ENCODE data around the gene SPATA9.

SPATA9 gene

DNA sequence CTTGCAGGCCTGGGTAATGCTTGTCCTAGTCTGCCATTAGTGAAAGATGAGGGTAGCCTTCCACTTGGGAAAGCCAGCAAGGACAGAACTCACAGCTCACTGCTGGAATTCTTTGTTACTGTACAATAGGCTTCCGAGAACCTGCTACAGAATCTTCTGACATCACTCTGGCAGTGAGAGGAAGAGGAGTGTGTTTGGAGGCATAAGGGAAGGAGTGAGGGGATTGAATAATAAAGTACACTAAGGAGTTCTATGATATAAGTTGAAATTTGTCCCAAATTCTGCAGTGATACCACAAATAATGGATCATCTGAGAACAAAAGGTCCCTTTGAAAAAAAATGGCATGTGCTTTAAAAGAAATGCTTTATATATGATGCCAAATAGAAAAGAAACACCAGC, at the start of gene SPATA9:
SPATA9 (minus strand) TSS at position 101 of the 400 bp plus-strand sequence. CDS start 137 bp downstream, outside the sequence.
- Mint-ChIP-seq H3K27me3 (peaks cover 20% of the 10 kb centered on the region), H3K4me3 (no peak within 1 kb of the TSS), H3K9me3 (no peaks in the 10 kb centered on the region), H3K27ac (no peak within 1 kb of the TSS), H3K36me3 (no peaks in the 10 kb centered on the region), H3K4me1 (no peaks in the 10 kb centered on the region)
- ATAC-seq: no peak

- H3K27ac Mint-ChIP-seq: peak overlapping the region; percentile 78
- peak overlapping the region; percentile 86 for H3K4me3 Mint-ChIP-seq
- no peaks in the 10 kb centered on the region for H3K36me3 Mint-ChIP-seq
- peaks cover 35% of the 10 kb centered on the region for H3K4me1 Mint-ChIP-seq
- peaks cover 16% of the 10 kb centered on the region for H3K27me3 Mint-ChIP-seq
- H3K9me3 Mint-ChIP-seq: no peaks in the 10 kb centered on the region
- ATAC-seq: peak; percentile 72
Measured at GRCh38 chr5:95731571-95732554, 49.1 kb upstream of the SPATA9 start.

DNA sequence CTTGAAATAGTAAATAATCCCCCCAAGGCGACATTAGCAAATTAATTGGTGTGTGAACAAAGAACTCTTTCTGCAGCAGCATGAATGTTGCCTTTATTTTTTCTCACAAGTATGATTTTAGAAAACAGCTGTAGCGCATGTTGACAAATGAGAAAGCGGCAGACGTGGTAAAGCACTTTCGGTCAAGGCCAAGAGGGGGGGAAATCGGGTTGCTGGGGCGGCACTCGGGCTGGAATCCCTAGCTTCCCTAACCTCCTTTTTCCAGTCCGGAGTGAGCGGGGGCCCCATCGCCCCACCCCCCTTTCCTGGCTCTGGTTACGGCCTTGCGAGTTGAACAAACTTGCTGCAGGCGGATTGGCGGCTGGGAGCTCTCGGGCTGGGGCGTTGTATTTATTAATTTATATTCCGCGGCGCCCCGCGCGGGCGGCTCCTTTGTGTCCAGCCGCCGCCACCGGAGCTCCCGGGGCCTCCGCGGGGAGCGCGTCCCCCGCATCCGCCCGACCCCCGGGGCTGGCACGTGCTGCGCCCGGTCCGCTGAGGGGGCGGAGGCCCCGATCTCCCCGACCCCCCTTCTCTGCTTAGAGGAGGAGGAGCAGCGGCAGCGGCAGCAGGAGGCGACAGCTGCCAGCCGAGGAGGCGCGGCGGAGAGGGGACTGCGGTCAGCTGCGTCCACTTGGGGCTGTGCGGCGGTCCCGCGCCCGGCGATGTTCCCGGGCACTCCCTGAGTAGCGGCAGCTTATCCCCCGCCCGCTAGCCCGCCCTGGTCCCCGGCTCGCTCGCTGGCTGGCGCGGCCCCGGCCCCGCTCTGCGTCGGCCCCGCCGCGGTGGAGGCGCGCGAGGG, 48.2 kb upstream of the SPATA9 start, which contains the start of gene RHOBTB3:
RHOBTB3 (plus strand) TSS at position 607 of the 841 bp plus-strand sequence. CDS start 347 bp downstream, outside the sequence.
- no peaks in the 10 kb centered on the region for H3K36me3 Mint-ChIP-seq
- H3K9me3 Mint-ChIP-seq: no peaks in the 10 kb centered on the region
- peaks cover 16% of the 10 kb centered on the region for H3K27me3 Mint-ChIP-seq
- H3K4me3 Mint-ChIP-seq: peak within 1 kb of the TSS; percentile 90
- ATAC-seq: peak; percentile 75
- H3K27ac Mint-ChIP-seq: peak within 1 kb of the TSS; percentile 78
- peaks cover 38% of the 10 kb centered on the region for H3K4me1 Mint-ChIP-seq

GRCh38 chr5:95730011-95730700, 47.4 kb upstream of the SPATA9 start:
- Mint-ChIP-seq H3K27me3 (peaks cover 16% of the 10 kb centered on the region), H3K4me1 (peaks cover 38% of the 10 kb centered on the region), H3K36me3 (no peaks in the 10 kb centered on the region), H3K4me3 (peak overlapping the region; percentile 90), H3K27ac (peak overlapping the region; percentile 78), H3K9me3 (no peaks in the 10 kb centered on the region)
- ATAC-seq: no peak

GRCh38 chr5:95729115-95730010, 46.6 kb upstream of the SPATA9 start:
- H3K36me3 Mint-ChIP-seq: no peaks in the 10 kb centered on the region
- no peaks in the 10 kb centered on the region for H3K9me3 Mint-ChIP-seq
- H3K4me1 Mint-ChIP-seq: peaks cover 38% of the 10 kb centered on the region
- peaks cover 16% of the 10 kb centered on the region for H3K27me3 Mint-ChIP-seq
- ATAC-seq: no peak
- H3K4me3 Mint-ChIP-seq: no peak overlapping the region
- H3K27ac Mint-ChIP-seq: no peak overlapping the region

DNA sequence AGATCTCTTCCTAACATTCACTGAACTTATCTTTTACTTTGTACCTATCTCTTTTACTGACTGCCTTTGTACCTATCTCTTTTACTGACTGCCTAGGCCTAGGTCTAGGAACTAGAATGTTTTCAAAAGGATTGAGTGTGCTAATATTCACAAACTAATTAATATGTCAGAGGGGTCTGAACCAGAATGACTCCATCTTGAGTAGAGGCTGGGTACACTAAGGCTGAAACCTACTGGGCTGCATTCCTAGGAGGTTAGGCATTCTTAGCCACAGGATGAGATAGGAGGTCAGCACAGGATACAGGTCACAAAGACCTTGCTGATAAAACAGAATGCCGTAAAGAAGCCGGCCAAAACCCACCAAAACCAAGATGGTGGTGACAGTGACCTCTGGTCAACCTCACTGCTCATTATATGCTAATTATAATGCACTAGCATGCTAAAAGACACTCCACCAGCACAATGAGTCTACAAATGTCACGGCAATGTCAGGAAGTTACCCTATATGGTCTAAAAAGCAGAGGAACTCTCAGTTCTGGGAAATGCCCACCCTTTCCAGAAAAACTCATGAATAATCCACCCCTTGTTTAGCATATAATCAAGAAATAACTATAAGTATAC, 45.8 kb upstream of the SPATA9 start:
- no peaks in the 10 kb centered on the region for H3K9me3 Mint-ChIP-seq
- H3K4me3 Mint-ChIP-seq: no peak overlapping the region
- no peaks in the 10 kb centered on the region for H3K36me3 Mint-ChIP-seq
- no peak overlapping the region for H3K27ac Mint-ChIP-seq
- ATAC-seq: no peak
- peaks cover 38% of the 10 kb centered on the region for H3K4me1 Mint-ChIP-seq
- H3K27me3 Mint-ChIP-seq: peaks cover 16% of the 10 kb centered on the region

- ATAC-seq: no peak
- peaks cover 16% of the 10 kb centered on the region for H3K27me3 Mint-ChIP-seq
Measured at GRCh38 chr5:95727764-95728191, 45.0 kb upstream of the SPATA9 start.

DNA sequence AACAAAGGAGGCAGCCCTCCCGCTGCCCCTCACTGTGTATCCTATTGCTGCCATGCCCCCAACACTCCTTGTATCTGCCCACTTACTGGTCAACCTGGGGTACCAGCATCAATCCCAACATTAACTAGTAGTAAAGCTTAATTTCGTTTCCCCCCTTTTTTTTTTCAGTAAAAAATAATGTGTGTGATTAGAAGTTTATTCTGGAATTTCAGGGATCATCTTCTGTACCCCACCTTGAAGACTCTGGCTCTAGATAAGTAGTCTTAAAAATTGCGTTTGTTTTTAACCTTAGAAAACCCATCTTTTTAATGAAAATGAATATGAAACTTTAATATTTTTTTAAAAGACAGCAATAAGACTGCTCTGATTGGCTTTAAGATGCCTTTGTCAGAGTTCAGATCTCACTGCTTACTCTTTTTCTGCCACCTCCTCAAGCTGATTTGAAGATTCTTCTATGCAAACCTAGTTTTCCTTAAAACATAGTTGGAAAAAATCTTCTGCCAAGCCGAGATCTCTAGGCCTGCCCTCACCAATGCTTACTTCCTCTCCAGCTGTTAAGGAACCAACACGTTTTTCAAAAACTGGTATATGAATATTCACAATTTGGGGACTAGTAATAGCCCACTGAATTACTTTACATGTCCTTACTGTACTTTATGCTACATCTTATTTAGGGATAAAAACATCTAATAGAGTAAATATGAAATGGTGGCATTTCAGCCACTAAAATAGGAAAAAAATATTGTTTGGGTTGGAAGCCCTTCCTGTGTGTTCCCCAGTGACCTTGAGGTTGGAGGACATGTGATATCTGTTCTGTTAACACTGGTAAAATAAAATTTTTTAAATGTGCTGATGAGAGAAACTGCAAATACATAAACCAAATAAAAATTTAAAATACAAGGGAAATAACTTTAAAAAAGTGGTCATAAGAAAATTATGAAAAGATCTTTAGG, 44.3 kb upstream of the SPATA9 start:
- H3K36me3 Mint-ChIP-seq: no peaks in the 10 kb centered on the region
- peaks cover 15% of the 10 kb centered on the region for H3K27me3 Mint-ChIP-seq
- H3K4me1 Mint-ChIP-seq: peaks cover 36% of the 10 kb centered on the region
- H3K9me3 Mint-ChIP-seq: no peaks in the 10 kb centered on the region
- no peak overlapping the region for H3K27ac Mint-ChIP-seq
- no peak overlapping the region for H3K4me3 Mint-ChIP-seq
- no peak for ATAC-seq

More at GRCh38 chr5:95727764-95728191, 45.0 kb upstream of the SPATA9 start:
- no peaks in the 10 kb centered on the region for H3K9me3 Mint-ChIP-seq
- peaks cover 38% of the 10 kb centered on the region for H3K4me1 Mint-ChIP-seq
- no peak overlapping the region for H3K27ac Mint-ChIP-seq
- H3K4me3 Mint-ChIP-seq: no peak overlapping the region
- no peaks in the 10 kb centered on the region for H3K36me3 Mint-ChIP-seq

DNA sequence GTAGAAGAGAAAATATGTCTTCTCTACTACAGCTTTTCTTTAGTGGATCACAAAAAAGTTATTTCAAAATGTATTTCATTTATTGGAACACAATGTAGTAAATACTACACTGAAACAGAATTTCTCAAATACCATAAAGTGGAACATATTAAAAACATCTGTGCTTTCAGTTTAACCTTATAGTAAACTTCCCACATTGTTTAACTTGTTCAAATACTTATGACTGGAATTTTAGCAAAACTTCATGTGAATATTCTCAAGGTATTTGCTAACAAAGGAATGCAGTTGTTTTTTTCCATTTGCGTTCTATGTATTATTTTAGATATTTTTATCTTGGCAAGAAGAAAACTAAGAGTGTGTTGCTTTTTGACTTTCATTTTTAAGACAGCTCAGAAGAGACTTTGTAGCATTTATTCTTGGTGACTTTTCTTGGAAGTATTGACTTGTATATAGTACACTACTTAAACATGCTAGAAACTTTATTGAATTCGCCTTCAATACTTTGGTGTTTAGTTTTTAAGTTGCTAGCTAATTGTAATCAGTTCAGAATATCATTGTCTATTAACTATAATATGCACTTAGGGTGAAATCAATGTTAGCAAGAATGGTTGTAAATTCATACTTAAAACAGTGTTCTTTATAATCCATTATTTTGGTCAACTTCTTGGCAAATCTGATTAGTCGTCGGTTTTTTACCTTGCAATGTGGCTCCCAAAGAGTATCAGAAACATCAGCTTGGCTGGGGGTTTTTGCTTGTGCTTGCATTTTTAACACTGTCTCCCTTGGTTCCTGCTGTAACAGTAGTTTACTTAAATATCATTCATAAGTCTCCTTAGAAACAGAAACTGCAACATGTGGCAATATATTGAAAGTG, 43.4 kb upstream of the SPATA9 start:
- no peaks in the 10 kb centered on the region for H3K36me3 Mint-ChIP-seq
- peaks cover 8% of the 10 kb centered on the region for H3K27me3 Mint-ChIP-seq
- ATAC-seq: no peak
- H3K9me3 Mint-ChIP-seq: no peaks in the 10 kb centered on the region
- no peak overlapping the region for H3K4me3 Mint-ChIP-seq
- H3K27ac Mint-ChIP-seq: no peak overlapping the region
- H3K4me1 Mint-ChIP-seq: peaks cover 30% of the 10 kb centered on the region

DNA sequence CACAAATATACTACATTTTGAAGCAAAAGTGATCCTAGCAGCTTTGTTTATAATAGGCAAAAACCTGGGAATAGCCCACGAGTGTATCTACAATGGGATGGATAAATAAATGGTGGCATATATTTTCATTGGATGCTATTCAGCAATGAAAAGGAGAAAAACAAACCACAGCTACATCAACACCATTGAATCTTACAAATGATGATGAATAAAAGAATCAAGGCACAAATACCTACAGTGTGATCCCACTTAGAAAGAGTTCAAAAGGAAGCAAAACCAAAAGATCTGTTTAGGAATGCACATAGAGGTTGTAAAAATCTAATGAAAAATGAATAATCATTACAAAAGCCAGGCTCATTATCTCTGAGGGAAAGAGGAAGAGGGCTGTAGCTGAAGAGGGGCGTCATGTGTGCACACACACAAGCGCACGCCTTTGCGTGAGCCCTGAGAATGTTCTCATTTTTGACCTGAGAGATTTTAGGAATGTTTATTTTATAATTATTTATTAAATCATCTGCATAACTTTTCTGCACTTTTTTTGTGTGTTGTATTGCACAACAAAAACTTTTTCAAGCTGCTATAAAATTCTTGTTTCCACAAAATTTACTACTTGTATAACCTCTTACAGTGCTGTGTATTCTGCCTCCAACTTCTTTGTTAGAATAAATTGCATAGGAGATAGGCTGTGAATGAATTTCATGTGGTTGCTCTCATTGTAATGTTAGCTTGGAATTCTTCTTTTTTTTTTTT, 42.5 kb upstream of the SPATA9 start:
- H3K27me3 Mint-ChIP-seq: peaks cover 2% of the 10 kb centered on the region
- no peak overlapping the region for H3K27ac Mint-ChIP-seq
- no peak for ATAC-seq
- peaks cover 23% of the 10 kb centered on the region for H3K4me1 Mint-ChIP-seq
- H3K9me3 Mint-ChIP-seq: no peaks in the 10 kb centered on the region
- no peaks in the 10 kb centered on the region for H3K36me3 Mint-ChIP-seq
- no peak overlapping the region for H3K4me3 Mint-ChIP-seq

DNA sequence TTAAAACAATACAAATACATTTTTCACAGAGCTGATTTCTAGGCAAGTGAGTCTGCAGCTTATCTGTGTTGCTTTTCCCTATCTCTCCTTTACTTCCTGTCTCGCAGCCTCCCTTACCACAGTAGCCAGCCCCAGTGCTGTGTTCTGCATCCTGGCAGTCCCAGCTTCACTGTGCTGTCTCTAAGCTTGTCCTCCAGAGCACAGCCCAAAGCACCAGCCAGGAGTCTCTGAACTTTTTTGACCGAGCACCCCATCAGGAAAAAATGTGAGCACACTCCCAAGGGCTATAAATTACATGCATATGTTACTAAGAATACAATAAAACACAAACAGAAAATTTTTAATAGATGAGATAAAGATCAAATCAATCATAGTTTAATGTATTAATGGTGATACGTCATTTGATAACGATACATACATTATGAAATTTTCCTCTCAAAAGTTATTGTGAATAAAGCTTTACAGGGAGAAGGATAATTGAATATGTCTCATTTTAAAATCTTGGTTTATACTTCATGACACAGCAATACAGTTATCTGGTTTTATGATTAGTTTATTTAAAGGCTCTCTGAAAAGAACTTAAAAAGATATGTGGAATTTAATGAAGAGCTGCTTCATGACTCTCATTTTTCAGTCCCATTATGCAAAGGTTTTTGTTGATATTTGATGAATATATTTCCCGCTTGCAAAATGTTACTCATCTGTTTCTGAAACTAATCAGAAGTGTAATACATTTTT, 41.0 kb upstream of the SPATA9 start:
- no peaks in the 10 kb centered on the region for H3K9me3 Mint-ChIP-seq
- ATAC-seq: no peak
- H3K27me3 Mint-ChIP-seq: no peaks in the 10 kb centered on the region
- H3K4me3 Mint-ChIP-seq: no peak overlapping the region
- no peaks in the 10 kb centered on the region for H3K36me3 Mint-ChIP-seq
- H3K4me1 Mint-ChIP-seq: peaks cover 20% of the 10 kb centered on the region
- H3K27ac Mint-ChIP-seq: no peak overlapping the region

All from stimulated activated memory B cell treated with anti-CD40 and anti-IgM and Interleukin-4, amounts not matched to agents 10 μg/mL and 1 μg/mL and 100 μg/mL, for 72 hours (primary cell).